ENCODE results near the gene E4F1.

E4F1 gene, protein sequence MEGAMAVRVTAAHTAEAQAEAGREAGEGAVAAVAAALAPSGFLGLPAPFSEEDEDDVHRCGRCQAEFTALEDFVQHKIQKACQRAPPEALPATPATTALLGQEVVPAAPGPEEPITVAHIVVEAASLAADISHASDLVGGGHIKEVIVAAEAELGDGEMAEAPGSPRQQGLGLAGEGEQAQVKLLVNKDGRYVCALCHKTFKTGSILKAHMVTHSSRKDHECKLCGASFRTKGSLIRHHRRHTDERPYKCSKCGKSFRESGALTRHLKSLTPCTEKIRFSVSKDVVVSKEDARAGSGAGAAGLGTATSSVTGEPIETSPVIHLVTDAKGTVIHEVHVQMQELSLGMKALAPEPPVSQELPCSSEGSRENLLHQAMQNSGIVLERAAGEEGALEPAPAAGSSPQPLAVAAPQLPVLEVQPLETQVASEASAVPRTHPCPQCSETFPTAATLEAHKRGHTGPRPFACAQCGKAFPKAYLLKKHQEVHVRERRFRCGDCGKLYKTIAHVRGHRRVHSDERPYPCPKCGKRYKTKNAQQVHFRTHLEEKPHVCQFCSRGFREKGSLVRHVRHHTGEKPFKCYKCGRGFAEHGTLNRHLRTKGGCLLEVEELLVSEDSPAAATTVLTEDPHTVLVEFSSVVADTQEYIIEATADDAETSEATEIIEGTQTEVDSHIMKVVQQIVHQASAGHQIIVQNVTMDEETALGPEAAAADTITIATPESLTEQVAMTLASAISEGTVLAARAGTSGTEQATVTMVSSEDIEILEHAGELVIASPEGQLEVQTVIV

DNA sequence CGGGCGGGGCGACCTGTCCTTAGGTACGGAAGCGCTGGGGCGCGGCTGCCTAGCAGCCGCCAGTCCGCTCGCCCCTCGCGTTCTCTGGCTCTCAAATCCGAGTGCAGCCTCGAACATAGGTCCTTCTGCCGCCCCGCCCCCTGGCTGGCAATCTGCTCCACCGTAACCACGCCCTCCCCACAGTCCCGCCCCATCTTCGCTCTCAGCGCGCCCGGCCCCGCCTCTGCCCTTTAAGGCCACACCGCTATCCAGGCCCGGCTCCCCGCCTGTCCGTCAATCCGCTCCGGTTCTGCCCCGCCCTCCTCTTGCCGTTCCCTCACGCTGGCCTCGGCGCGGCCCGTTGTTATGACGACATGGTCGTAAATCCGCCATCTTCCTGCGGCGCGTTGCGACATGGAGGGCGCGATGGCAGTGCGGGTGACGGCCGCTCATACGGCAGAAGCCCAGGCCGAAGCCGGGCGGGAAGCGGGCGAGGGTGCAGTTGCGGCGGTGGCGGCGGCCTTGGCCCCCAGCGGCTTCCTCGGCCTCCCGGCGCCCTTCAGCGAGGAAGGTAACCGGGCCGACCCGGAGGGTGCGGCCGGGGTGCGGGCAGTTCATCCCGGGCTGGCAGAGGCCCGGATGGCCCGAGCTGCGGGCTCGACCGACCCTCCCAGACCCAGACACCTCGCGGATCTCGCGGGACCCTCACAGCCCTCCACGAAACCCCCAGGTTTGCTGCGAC, at the start of gene E4F1:
Gene E4F1, plus strand, starts transcription at position 371 of the 721 bp plus-strand sequence. Its CDS starts 23 bp downstream, at position 394.
- DNase-seq (ENCODE audit: low spot score) = peak; percentile 99

DNA sequence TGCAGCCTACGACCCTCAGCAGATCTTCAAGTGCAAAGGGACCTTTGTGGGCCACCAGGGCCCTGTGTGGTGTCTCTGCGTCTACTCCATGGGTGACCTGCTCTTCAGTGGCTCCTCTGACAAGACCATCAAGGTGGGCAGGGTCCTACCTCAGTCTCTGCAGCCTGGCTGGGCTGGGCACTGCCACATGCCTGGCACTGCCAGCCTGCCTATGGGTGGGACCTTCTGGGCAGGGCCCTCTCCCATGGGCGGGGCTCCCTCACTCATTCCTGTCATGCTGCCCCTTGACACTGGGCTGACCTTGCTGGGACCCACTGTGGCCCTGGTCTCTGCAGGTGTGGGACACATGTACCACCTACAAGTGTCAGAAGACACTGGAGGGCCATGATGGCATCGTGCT, 49.5 kb upstream of the E4F1 start:
- DNase-seq (ENCODE audit: low spot score) = no peak

DNA sequence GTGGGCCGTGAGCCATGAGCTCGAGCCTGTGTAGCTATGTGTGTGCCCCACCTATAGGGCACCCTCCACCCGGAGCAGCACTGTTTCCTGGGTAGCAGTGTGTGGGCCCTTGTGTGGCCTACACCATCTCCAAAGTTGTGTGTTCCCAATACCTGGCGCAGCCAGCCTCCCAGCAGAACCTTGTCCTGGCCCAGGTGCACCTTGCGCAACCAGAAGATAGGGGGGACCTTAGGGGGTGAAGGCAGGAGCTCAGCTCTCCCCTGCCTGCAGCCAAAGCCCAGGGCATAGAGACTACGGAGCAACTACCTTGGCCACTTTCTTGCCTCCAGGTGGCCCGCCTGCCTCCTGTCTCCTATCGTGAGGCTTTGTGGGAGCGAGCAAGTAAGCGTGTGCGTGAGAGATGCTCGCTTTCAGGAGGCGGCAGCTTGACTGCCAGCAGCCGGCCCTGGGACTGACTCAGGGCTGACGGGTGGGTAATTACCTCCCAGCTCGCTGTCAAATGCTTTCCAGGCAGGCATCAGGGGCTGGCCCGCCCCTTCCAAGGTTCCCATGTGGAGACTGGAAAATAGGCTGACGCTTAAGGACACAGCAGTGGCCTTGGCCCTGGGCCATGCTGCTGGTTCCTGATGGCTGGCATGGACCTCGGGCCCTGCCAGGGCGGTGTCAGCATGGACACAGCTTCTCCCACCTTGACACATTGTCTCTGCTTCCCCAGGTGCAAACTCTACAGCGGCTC, 48.8 kb upstream of the E4F1 start:
- DNase-seq (ENCODE audit: low spot score) = no peak

DNA sequence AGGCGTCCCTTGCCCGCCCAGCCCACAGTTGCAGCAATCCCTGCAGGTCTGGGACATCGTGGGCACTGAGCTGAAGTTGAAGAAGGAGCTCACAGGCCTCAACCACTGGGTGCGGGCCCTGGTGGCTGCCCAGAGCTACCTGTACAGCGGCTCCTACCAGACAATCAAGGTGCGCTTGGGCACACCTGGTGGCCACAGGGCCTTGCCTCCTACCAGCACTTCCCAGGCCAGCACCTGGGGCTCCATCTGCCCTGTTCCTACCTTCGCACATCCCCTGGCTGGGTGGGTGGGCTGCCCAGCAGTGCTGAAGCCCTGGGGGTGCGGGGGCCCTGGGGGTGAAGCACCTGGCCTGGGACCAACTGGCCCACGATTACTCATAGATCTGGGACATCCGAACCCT, 47.9 kb upstream of the E4F1 start:
- DNase-seq (ENCODE audit: low spot score) = no peak

DNA sequence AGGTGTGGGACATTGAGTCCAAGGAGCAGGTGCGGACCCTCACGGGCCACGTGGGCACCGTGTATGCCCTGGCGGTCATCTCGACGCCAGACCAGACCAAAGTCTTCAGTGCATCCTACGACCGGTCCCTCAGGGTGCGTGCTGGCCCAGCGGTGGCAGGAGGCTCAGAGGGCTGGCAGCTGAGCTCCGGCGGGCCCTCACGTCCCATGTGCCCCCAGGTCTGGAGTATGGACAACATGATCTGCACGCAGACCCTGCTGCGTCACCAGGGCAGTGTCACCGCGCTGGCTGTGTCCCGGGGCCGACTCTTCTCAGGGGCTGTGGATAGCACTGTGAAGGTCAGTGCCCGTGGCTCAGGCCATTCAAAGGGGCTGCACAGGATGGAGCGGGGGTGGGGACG, 47.3 kb upstream of the E4F1 start:
- no peak for DNase-seq (ENCODE audit: low spot score)

DNA sequence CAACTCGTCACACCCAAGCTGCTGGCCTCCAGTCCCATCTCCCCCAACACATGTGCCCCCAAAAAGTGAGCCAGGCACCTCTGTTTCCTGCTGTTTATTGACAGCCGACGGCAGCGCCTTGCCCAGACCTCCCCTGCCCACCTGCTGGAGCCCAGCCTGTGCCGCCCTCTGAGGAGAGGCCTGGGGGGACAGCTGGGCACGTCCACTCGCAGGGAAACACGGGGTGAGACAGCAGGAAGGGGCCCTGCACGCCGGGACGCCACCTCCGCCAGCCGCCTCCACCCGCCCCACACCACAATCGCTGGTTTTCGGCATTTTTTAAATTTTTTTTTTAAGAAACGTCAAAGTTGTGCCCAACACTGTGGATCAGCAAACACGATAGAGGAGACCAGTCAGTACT, 46.3 kb upstream of the E4F1 start:
- no peak for DNase-seq (ENCODE audit: low spot score)

DNA sequence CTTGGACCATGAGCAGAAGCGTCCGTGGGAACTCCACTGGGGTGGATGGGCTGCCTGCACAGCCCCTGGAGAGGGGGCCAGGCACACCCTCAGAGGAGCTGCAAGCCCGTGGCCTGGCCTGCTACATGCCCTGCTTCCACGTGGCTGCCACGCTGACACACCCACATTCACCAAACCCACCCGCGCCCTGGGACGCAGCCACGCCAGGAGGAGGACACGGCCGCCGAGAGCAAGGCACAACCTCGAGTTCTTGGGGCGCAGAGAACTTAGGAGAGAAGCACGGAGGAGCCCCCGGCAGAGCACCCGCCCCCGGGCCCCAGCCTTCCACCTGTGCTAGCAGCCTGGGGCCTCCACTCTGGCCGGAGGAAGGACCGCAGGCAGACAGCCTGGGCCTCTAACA, 45.8 kb upstream of the E4F1 start:
- no peak for DNase-seq (ENCODE audit: low spot score)

DNA sequence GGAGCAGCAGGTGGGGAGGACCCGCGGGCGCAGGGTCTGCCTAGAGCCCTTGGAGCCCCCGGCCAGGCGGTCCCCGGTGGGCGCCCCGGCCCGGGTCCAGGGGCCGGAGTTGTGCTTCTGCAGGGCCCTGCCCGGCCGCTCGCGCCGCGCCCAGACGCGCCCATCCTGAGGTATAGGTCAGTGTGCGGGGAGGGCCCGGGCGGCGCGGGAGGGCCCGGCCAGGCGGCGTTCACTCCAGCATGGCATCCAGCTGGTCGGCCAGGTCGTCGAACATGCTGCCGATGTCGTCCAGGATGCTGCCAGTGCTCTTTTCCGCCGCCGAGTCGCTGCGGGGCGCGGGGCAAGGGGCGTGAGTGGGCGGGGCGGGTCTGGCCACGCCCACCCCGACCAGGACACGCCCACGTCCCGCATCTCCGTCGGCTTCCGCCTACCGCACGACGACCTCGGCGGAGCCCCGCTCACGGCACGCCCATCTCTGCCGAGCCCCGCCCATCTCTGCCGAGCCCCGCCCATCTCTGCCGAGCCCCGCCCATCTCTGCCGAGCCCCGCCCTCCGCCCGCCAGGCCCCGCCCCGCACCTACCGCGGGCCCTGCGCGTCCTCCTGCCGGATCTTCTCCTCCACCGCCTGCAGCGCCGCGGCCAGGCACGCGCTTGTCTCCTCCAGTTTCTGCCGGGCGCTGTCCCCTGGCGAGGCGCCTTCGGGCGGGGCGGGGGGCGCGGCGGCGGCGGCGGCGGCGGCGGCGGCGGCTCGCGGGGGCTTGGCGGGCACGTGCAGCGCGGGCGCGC, 44.9 kb upstream of the E4F1 start:
- DNase-seq (ENCODE audit: low spot score) = peak; percentile 10

DNA sequence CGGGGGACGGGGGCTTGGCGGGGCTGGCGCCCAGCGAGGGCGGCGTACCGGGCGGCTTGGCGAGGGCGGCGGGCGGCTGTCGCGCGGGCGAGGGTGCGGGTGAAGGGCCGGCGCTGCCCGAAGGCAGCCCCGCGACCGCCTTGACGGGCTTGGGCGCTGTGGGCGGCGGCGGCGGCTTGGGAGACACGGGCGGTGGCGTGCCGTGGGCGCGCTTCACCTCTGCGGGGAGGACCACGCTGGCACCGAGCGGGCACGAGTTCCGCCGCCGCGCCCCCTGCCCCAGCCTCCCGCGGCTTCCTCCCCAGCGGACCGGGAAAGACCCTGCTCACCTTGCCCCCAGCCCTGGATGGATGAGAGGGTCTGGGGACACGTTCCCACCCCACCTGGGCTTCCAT, 44.3 kb upstream of the E4F1 start:
- DNase-seq (ENCODE audit: low spot score) = no peak

DNA sequence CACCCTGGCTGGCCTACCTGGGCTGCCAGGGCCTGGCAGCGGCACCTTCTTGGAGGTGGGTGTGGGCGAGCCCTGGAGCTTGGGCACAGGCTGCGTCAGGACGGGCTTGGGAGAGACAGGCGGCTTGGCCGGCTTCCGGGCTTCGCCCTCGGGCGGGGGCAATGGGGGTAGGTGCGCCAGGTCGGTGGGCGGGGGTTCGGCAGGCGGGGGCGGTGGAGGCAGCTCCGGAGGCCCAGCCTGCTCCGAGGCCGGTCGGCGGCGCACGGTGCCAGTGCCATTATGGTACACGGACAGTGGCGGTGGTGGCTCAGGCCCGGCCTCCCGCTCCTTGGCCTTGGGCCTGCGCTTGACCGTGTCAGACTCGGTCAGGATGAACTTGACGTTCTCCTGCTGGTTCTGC, 43.8 kb upstream of the E4F1 start:
- DNase-seq (ENCODE audit: low spot score) = no peak

DNA sequence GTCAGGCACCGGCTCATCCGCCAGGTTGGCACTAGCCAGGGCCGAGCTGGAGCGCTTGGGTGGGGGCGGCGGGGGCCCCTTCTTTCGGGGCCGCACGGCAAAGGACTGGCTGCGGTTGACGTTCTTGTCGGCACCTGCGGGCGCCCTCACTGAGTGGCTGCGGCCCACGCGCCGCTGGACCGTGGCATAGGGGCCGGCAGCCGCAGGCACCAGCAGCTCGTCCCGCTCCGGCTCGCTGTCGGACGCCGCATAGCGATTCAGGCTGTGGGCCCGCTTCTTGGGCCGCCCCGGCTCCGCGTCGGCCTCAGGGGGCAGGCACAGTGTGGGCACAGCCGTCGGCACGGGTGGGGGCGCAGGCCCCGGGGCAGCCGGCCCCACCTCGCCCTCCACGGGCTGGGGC, 42.9 kb upstream of the E4F1 start:
- no peak for DNase-seq (ENCODE audit: low spot score)

DNA sequence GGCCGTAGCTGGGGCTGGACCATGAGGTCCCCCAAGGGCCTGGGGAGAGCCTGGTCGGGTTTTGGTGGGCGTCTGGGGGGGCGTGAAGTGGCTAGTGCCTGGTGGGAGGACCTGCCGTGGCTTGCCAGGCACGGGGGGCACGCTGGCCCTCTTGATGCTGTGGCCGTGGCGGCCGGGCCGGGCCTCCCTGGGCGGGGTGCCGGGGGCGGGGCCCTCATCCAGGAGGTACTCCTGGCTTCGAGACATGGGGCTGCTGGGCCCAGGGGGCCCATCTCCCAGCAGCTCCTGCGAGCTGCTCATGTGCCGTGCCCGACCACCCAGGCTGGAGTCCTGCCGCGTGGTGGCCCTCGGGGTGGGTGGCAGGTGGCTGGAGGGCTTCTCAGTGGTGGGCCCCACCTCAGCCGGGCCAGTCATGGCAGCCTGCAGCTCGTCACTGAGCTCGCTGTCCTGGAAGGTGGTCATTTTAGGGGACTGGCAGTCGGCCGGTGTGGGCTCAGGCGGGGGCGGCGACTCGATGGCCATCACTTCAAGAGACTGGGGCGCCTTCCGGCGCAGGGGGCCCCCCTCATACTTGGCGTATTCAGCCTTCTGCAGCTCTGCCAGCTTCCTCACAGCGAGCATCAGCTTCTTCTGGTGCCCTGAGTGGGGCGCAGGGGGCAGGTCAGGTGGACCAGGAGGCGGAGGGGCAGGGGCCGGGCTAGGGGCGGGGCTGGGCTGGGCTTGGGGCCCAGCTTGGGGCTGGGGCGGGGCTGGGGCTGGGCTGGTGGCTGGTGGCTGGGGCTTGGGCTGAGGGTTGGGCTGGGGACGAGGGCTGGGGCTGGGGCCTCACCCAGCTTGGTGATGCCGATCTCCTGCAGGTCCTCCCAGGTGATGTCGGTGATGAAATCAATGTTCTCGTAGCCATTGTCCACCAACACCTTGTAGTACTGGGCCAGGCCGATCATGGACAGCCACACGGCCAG, 42.1 kb upstream of the E4F1 start:
- no peak for DNase-seq (ENCODE audit: low spot score)

DNA sequence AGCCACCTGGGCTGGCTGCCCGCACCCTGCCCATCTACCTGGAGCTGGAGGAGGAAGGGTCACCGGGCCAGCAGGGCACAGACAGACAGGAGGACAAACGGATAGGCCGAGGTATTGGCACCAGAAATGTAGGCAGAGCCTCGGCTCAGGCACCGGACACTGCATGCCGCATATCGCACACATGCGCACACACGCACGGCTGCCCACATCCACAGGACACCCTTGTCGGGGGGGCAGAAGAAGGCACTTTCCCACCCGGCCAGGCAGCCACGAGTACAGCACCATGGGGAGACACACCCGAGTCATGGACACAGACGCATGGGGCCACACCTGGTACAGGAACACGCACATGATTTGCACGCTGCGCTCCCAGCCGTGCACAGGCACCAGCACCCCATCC, 41.4 kb upstream of the E4F1 start:
- no peak for DNase-seq (ENCODE audit: low spot score)

DNA sequence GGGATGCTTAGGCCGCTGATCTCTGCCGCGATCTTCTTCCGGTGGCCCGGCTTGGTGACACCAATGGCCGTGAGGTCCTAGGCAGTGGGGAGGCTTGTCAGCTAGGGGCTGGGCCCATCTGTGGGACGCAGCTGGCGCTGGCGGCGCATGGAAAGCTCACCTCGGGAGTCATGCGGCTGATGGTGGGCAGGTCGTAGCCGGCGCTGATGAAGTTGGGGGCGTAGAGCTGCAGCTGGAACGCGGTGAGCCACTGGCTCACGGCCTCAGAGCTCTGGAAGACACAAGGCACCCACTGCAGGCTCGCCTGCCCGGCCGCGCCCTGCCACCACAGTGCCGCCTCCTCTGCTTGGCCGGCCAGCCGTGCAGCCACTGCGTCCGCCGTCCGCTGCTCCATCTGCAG, 39.7 kb upstream of the E4F1 start:
- DNase-seq (ENCODE audit: low spot score) = no peak

DNA sequence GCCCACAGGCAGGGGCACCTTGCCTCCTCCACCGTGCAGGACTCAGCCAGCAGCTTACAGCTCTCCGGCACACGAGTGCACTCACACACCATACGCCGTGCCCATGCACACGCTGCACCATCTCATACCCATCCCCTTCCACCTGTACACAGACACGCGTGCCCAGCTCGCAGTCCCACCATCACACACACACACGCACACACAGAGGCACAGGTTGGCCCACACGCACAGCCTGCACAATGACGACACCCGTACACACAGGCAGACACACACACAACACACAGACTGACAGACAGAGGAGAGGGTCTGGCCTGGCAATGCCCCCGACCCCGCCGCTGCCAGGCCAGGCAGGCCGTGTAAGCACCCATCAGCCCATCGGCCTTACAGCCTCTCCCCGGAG, 39.0 kb upstream of the E4F1 start:
- DNase-seq (ENCODE audit: low spot score) = no peak

DNA sequence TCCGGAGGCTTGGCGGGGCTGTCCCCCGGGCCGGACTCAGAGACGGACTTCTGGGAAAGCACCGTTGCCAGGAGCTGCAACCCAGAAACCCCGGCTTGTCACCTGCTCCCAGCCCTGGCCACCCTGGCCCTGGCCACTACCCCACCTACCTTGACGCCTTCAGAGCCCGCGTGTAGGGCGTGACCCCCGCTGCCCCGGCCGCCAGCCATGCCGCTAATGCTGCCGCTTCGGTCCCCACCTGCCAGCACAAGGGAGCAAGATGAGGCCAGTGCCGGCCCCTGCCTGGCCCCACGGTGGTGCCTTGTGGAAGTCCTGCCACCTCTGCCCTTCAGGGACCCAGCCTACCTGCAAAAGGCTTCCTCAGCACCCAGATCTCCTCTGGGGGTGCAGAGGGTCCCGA, 38.4 kb upstream of the E4F1 start:
- DNase-seq (ENCODE audit: low spot score) = no peak

DNA sequence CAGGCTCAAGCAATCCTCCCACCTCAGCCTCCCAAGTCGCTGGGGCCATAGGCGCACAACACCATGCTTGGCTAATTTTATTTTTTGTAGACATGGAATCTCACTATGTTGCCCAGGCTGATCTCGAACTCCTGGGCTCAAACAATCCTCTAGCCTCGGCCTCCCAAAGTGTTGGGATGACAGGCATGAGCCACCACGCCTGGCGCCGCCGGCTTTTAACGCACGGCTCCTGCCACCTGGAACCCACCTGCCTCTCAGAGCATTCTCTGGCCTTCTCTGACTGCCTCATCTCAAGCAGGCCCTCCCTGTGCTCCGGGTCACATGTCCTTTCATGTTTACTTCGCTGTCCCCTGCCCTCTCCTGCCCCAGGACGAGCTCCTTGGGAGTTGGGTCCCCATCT, 37.3 kb upstream of the E4F1 start:
- DNase-seq (ENCODE audit: low spot score) = no peak

DNA sequence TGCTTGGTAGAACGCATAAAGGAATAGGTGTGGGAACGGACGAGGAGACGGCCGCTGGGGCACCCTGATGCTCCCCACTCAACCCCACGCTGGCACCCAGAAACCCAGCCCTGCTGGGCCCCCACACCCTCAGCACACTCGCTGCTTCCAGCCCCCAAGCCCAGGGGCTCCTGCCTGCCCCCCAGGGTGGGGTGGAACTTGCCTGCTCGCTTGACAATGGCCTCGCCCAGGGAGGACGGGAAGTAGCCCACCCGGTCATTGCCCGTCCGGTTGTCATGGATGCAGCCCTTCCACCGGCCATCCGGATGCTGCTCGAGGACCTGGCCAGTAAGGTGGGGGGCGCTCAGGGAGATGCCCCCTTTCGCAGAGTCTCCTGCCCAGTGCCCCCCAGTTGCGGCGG, 36.9 kb upstream of the E4F1 start:
- DNase-seq (ENCODE audit: low spot score) = no peak

DNA sequence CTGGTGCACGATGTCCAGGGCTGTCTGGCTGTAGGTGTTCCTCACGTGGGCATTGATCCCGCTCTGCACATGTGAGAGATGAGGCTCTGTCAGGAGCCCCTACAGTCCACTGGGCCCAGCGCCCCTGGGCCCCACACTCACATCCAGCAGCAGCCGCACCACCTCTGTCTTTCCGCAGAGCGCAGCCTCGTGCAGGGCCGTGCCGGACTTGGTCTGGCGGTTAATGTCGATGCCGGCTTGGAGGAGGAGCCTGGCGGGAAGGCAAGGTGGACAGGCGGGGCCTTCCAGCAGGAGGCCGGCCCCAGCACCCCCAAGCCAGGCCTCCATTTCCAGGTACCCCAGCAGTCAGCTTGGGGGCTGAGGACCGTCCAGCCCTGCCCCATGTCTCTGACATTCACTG, 36.2 kb upstream of the E4F1 start:
- DNase-seq (ENCODE audit: low spot score) = no peak

DNA sequence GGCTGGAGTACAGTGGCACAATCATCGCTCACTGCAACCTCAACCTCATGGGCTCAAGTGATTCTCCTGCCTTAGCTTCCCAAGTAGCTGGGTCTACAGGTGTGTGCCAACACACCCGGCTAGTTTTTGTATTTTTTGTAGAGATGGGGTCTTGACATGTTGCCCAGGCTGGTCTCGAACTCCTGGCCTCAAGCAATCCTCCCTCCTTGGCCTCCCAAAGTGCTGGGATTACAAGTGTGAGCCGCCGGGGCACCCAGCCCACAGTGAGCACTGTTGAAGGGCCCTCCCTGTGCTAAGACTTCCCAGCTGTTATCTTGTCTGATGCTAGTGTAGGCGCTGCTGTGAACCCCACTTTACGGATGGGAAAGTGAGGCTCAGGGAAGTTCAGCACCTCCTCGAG, 35.0 kb upstream of the E4F1 start:
- DNase-seq (ENCODE audit: low spot score) = no peak

Data from AG08395 (cell line).